COLO668 (cell line): ENCODE data around the gene TTC28.
"Not testable (repeated sequence)": the region's sequence is repeated elsewhere in the genome, so short reads cannot be mapped to it uniquely, and the experiment has no call there.

Source experiments
- DNase-seq: peaks from one replicate; lab custom pipeline; 2025; ENCODE audit not compliant: unreplicated experiment; lab: John Stamatoyannopoulos, UW

Gene TTC28

GRCh38 chr22:28120691-28121592 lies 558.7 kb downstream of the TTC28 start:
- no peak for DNase-seq

- no peak for DNase-seq
Observed at GRCh38 chr22:28118957-28119631, 560.5 kb downstream of the TTC28 start.

GRCh38 chr22:28116219-28116673 lies 563.4 kb downstream of the TTC28 start:
- no peak for DNase-seq

GRCh38 chr22:28115426-28115825 lies 564.2 kb downstream of the TTC28 start:
- DNase-seq, result no peak

- peak; percentile 9 for DNase-seq
Observed at GRCh38 chr22:28112548-28113043, 567.0 kb downstream of the TTC28 start.

- DNase-seq, result no peak
Observed at GRCh38 chr22:28112190-28112544, 567.5 kb downstream of the TTC28 start.

- no peak for DNase-seq
Observed at GRCh38 chr22:28111501-28112189, 568.0 kb downstream of the TTC28 start.

GRCh38 chr22:28108851-28109250 lies 570.8 kb downstream of the TTC28 start:
- no peak for DNase-seq

- no peak for DNase-seq
Observed at GRCh38 chr22:28106617-28107016, 573.0 kb downstream of the TTC28 start.

GRCh38 chr22:28105988-28106387 lies 573.7 kb downstream of the TTC28 start:
- no peak for DNase-seq

- no peak for DNase-seq
Observed at GRCh38 chr22:28105413-28105812, 574.2 kb downstream of the TTC28 start.

- DNase-seq, result no peak
Observed at GRCh38 chr22:28103596-28103995, 576.0 kb downstream of the TTC28 start.

- DNase-seq, result no peak
Observed at GRCh38 chr22:28102151-28102812, 577.4 kb downstream of the TTC28 start.

- no peak for DNase-seq
Observed at GRCh38 chr22:28097627-28098026, 582.0 kb downstream of the TTC28 start.

- no peak for DNase-seq
Observed at GRCh38 chr22:28096161-28096560, 583.5 kb downstream of the TTC28 start.

- DNase-seq, result no peak
Observed at GRCh38 chr22:28095316-28096095, 584.1 kb downstream of the TTC28 start.

GRCh38 chr22:28094771-28095170 lies 584.9 kb downstream of the TTC28 start:
- no peak for DNase-seq

GRCh38 chr22:28093711-28094110 lies 585.9 kb downstream of the TTC28 start:
- no peak for DNase-seq

GRCh38 chr22:28091486-28091885 lies 588.2 kb downstream of the TTC28 start:
- DNase-seq, result no peak

GRCh38 chr22:28089541-28089940 lies 590.1 kb downstream of the TTC28 start:
- DNase-seq, result not testable (repeated sequence)
